Measurements from ENCODE around the gene TARM1. TPM values are rescaled to one million over a fixed set of nuclear protein-coding genes. Genes with fewer than 3 reads are reported as not detected.

TARM1 gene
- total and polyA plus RNA-seq, 2 of the 4 experiments (the other 2 are of a cell fraction), result not detected

DNA sequence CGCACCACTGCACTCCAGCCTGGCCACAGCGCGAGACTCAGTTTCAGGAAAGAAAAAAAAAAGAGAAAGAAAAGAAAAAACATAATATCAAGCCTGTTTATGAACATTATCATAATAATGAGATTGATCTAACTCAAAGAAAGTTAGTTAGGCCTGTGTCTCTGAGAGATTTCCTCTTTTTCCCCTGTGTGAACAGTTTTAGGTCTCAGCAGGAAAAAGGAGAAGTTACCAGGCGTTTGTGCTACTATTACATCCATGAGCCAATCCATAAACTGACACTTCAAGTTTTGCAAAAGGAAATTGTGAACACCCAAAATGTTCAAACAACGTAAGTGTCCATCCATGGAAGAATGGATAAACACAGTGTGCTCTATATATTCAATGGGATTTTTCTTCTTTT is 3.8 kb downstream of the TARM1 start:
- no CpG with 5 or more reads among the region's 5 CpGs for WGBS, 2 experiments (ENCODE audit: extremely low coverage in 2 of 2, insufficient read length in 1 of 2)
- no peak overlapping the region for H3K18ac ChIP-seq (ENCODE audit: low read depth, low read length)
- no peak overlapping the region for H2AK5ac ChIP-seq (ENCODE audit: low read depth, low read length)
- H3K79me1 ChIP-seq (ENCODE audit: low read depth in 1 of 2, low read length in 2 of 2), result no peaks in the 10 kb centered on the region
- H2BK120ac ChIP-seq (ENCODE audit: low read depth, low read length), result no peak overlapping the region
- ChIA-PET POLR2A (ENCODE audit: unreplicated experiment) (no interaction called here), CTCF (no interaction called here)
- H2AFZ ChIP-seq (replicated peaks; ENCODE audit: low read length, poor library complexity), result no peak overlapping the region
- no peak overlapping the region for H2AK9ac ChIP-seq (replicated peaks; ENCODE audit: low read depth, low read length, poor library complexity)
- H3K9me3 ChIP-seq (ENCODE audit: control insufficient read depth, insufficient read depth, low read length), result peaks cover 6% of the 10 kb centered on the region; the same call in 1 of the 2 replicates
- no TSS peak for BruUV-seq (replicated peaks)
- H4K5ac ChIP-seq (ENCODE audit: low read depth, low read length), result no peak overlapping the region
- H4K91ac ChIP-seq (ENCODE audit: insufficient read depth, low read depth, low read length), result no peak overlapping the region
- no peak overlapping the region for H3K4ac ChIP-seq (ENCODE audit: low read depth, low read length)
- intact Hi-C loops (cut with micrococcal nuclease), result no loop called here
- H4K20me1 ChIP-seq (ENCODE audit: insufficient read depth, low read length), result no peaks in the 10 kb centered on the region
- no peaks in the 10 kb centered on the region for H3K36me3 ChIP-seq (ENCODE audit: control insufficient read depth, insufficient read depth, low read length)
- dilution Hi-C loops (cut with HindIII; ENCODE audit: low sequenced_read_pairs, unreplicated experiment), result no loop called here
- no peak overlapping the region for H3K23ac ChIP-seq (ENCODE audit: low read depth, low read length)
- no peak overlapping the region for H3K4me2 ChIP-seq (ENCODE audit: low read depth, low read length)
- ATAC-seq (ENCODE audit: low read depth) (no peak), DNase-seq (no peak)
- H3K56ac ChIP-seq (ENCODE audit: extremely low read depth, insufficient read depth, low read length), result no peak overlapping the region
- no peak overlapping the region for H3K27ac ChIP-seq (ENCODE audit: insufficient read depth, low read length)
- in situ Hi-C loops (cut with MboI; ENCODE audit: low sequenced_read_pairs), result no loop called here
- H2BK15ac ChIP-seq (ENCODE audit: low read depth, low read length), result no peak overlapping the region
- no peak overlapping the region for H3K4me3 ChIP-seq (ENCODE audit: insufficient read depth, low read depth, low read length)
- H3K9ac ChIP-seq (ENCODE audit: low read depth, low read length), result no peak overlapping the region
- H3K4me1 ChIP-seq (ENCODE audit: control insufficient read depth, insufficient read depth, low read length), result no peaks in the 10 kb centered on the region
- H3K9me1 ChIP-seq (ENCODE audit: insufficient read depth, low read length), result no peaks in the 10 kb centered on the region
- H3K14ac ChIP-seq (replicated peaks; ENCODE audit: low read depth, low read length), result no peak overlapping the region
- no peak overlapping the region for H2BK20ac ChIP-seq (ENCODE audit: low read depth, low read length)
- no peak overlapping the region for H2BK5ac ChIP-seq (ENCODE audit: low read depth, low read length, poor library complexity, severe bottlenecking)
- no peaks in the 10 kb centered on the region for H3K27me3 ChIP-seq (ENCODE audit: control insufficient read depth, insufficient read depth, low read length)
- TF ChIP-seq NFE2L2 (IDR thresholded peaks at IDR 0.05; ENCODE audit: low read depth, low read length) (no peak), MAFK (IDR thresholded peaks at IDR 0.05; ENCODE audit: low read depth, low read length) (no peak), MXI1 (IDR thresholded peaks at IDR 0.05; ENCODE audit: borderline replicate concordance, low read depth, low read length) (no peak), POLR2A (IDR thresholded peaks at IDR 0.05; ENCODE audit: low read depth, low read length) (no peak), MAZ (IDR thresholded peaks at IDR 0.05; ENCODE audit: borderline replicate concordance, low read depth, low read length) (no peak), RFX5 (IDR thresholded peaks at IDR 0.05; ENCODE audit: low read depth, low read length) (no peak), BHLHE40 (IDR thresholded peaks at IDR 0.05; ENCODE audit: low read depth, low read length) (no peak), SMC3 (IDR thresholded peaks at IDR 0.05; ENCODE audit: low read depth, low read length) (no peak), USF2 (IDR thresholded peaks at IDR 0.05; ENCODE audit: low read depth, low read length) (no peak), CEBPB (IDR thresholded peaks at IDR 0.05; ENCODE audit: low read depth, low read length) (no peak), CHD1 (IDR thresholded peaks at IDR 0.05; ENCODE audit: low read depth, low read length) (no peak), ELK1 (IDR thresholded peaks at IDR 0.05; ENCODE audit: borderline replicate concordance, low read depth, low read length) (no peak), RCOR1 (IDR thresholded peaks at IDR 0.05; ENCODE audit: insufficient replicate concordance, low read length) (no peak), FOS (IDR thresholded peaks at IDR 0.05; ENCODE audit: low read depth, low read length) (no peak)
- TF ChIP-seq, protein P1, sequence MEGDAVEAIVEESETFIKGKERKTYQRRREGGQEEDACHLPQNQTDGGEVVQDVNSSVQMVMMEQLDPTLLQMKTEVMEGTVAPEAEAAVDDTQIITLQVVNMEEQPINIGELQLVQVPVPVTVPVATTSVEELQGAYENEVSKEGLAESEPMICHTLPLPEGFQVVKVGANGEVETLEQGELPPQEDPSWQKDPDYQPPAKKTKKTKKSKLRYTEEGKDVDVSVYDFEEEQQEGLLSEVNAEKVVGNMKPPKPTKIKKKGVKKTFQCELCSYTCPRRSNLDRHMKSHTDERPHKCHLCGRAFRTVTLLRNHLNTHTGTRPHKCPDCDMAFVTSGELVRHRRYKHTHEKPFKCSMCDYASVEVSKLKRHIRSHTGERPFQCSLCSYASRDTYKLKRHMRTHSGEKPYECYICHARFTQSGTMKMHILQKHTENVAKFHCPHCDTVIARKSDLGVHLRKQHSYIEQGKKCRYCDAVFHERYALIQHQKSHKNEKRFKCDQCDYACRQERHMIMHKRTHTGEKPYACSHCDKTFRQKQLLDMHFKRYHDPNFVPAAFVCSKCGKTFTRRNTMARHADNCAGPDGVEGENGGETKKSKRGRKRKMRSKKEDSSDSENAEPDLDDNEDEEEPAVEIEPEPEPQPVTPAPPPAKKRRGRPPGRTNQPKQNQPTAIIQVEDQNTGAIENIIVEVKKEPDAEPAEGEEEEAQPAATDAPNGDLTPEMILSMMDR (conservative IDR thresholded peaks at IDR 0.05; ENCODE audit: low read depth, low read length), result no peak
- H4K8ac ChIP-seq (ENCODE audit: low read depth in 2 of 2, low read length in 2 of 2), result no peak overlapping the region

All from IMR-90 (cell line).